NCI-H226 (cell line): ENCODE results near the gene DOC2A.

Source experiments
- DNase-seq: peaks from one replicate; pipeline ENCODE4 v3.0.0-alpha.2; 2015

Gene DOC2A

DNA sequence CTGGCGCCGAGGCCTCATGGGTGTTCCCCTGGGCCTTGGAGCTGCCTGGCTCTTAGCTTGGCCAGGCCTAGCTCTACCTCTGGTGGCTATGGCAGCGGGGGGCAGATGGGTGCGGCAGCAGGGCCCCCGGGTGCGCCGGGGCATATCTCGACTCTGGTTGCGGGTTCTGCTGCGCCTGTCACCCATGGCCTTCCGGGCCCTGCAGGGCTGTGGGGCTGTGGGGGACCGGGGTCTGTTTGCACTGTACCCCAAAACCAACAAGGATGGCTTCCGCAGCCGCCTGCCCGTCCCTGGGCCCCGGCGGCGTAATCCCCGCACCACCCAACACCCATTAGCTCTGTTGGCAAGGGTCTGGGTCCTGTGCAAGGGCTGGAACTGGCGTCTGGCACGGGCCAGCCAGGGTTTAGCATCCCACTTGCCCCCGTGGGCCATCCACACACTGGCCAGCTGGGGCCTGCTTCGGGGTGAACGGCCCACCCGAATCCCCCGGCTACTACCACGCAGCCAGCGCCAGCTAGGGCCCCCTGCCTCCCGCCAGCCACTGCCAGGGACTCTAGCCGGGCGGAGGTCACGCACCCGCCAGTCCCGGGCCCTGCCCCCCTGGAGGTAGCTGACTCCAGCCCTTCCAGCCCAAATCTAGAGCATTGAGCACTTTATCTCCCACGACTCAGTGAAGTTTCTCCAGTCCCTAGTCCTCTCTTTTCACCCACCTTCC is 23.3 kb downstream of the DOC2A start:
- DNase-seq = no peak

DNA sequence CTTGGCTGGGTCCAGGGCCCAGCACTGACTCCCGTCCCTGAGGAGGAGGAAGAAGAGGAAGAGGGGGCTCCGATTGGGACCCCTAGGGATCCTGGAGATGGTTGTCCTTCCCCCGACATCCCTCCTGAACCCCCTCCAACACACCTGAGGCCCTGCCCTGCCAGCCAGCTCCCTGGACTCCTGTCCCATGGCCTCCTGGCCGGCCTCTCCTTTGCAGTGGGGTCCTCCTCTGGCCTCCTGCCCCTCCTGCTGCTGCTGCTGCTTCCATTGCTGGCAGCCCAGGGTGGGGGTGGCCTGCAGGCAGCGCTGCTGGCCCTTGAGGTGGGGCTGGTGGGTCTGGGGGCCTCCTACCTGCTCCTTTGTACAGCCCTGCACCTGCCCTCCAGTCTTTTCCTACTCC is 23.9 kb downstream of the DOC2A start:
- DNase-seq = no peak

DNA sequence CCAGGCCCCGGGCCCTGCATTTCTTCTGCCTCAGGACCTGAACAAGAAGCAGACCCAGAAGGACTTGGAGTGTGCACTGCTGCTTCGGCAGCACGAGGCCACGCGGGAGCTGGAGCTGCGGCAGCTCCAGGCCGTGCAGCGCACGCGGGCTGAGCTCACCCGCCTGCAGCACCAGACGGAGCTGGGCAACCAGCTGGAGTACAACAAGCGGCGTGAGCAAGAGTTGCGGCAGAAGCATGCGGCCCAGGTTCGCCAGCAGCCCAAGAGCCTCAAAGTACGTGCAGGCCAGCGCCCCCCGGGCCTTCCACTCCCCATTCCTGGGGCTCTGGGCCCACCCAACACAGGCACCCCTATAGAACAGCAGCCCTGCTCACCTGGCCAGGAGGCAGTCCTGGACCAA is 24.6 kb downstream of the DOC2A start:
- DNase-seq = no peak

DNA sequence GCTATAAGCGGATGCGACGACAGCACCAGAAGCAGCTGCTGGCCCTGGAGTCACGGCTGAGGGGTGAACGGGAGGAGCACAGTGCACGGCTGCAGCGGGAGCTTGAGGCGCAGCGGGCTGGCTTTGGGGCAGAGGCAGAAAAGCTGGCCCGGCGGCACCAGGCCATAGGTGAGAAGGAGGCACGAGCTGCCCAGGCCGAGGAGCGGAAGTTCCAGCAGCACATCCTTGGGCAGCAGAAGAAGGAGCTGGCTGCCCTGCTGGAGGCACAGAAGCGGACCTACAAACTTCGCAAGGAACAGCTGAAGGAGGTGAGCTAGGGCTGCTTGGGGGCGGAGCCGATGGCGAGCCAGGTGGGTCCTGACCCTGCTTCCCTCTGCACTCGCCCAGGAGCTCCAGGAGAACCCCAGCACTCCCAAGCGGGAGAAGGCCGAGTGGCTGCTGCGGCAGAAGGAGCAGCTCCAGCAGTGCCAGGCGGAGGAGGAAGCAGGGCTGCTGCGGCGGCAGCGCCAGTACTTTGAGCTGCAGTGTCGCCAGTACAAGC is 25.5 kb downstream of the DOC2A start:
- DNase-seq = no peak

DNA sequence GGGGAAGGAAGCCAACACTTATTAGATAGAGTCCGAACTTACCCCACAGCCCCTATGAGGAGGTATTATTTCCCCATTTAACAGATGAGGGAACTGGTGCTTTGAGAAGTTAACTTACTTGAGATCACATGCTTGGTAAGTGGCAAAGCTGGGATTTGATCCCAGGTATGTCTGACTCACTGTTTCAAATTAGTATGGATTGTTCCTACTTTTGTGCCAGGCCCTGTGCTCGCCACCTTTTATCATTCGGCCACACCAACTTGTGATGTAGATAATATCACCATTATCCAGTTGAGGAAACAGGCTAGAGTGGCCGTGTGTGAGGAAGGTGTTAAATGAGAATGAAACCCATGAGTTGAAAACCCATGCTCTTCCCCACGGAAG is 26.1 kb downstream of the DOC2A start:
- no peak for DNase-seq

DNA sequence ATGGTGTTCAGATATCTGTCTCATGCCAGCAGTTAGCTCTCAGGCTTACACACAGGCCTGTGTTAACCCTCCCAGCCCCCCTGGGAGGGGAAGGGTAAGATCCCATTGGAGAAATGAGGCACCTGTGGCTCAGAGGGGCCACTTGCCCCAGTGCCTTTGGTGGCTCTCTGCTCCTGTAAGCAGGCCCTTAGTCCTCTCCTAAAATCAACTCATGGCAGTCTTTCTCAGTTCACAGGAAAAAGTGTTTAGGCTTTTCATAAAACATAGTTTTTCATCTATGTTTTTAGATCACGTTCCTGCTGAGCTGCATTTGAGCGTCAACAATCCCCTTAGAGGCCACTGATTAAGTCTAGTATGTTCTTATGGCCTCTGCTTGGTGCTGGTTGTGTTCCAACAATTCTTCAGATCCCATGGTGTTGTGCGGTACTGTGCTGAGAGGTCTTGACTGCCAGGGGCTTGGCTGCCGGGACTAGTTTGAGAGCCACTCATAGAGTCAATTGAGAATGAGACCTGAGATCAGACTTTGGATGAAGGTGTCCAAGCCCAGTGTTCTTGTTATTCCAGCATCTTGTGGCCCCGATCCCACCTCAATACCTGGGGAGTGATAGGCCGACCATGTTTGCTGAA is 26.6 kb downstream of the DOC2A start:
- DNase-seq = no peak

DNA sequence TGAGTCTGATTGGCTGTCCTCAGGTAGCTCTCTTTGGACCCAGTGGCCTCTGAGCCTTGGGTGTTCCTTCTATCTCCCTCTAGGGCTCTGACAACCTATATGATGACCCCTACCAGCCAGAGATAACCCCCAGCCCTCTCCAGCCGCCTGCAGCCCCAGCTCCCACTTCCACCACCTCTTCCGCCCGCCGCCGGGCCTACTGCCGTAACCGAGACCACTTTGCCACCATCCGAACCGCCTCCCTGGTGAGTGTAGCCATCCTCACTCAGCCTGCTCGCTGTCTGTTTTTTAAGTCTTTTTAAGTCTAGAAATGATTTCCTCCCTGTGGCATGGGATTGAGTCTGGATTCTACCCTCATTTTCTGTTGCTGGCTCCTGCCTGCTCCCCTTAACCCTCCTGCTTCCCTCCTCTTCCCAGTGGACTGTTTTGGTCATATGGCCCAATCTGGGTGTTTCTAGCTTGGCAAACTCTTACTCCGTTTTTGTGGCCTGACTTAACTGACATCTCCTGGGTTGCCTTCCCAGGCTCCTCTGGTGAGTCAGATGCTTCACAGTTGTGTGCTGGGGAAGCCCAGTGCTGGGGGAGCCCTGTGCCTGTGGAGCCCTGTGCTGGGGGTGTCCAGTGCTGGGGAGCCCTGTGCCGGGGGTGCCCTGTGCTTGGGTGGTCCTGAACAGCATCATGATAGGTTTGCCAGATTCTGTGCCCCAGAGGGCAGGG is 27.2 kb downstream of the DOC2A start:
- no peak for DNase-seq

DNA sequence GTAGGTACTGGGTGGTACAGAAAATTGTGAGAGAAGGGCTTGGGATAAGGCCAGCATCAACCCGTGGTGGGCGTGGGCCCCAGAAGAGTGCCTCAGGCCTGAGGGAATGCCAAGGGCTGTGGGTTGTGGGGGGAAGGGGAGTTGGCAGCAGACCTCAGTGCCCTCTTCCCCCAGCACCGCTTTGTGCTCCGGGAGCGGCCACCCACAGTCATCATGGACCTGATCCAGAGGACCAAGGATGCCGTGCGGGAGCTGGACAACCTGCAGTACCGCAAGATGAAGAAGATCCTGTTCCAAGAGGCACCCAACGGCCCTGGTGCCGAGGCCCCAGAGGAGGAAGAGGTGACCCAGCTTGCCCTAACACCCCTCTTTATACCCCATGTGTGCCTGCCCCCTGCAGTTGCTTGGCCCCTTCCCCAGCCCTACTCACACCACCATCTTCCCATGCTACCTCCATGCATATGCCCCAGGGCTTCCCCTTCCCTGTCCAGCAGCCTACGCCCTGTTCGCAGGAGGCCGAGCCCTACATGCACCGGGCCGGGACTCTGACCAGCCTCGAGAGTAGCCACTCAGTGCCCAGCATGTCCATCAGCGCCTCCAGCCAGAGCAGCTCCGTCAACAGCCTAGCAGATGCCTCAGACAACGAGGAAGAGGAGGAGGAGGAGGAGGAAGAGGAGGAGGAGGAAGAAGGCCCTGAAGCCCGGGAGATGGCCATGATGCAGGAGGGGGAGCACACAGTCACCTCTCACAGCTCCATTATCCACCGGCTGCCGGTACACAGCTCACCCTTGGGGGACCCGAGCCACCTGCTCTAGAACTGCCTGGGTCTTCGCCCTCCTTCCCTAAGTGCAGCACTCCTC is 28.0 kb downstream of the DOC2A start:
- DNase-seq = no peak

DNA sequence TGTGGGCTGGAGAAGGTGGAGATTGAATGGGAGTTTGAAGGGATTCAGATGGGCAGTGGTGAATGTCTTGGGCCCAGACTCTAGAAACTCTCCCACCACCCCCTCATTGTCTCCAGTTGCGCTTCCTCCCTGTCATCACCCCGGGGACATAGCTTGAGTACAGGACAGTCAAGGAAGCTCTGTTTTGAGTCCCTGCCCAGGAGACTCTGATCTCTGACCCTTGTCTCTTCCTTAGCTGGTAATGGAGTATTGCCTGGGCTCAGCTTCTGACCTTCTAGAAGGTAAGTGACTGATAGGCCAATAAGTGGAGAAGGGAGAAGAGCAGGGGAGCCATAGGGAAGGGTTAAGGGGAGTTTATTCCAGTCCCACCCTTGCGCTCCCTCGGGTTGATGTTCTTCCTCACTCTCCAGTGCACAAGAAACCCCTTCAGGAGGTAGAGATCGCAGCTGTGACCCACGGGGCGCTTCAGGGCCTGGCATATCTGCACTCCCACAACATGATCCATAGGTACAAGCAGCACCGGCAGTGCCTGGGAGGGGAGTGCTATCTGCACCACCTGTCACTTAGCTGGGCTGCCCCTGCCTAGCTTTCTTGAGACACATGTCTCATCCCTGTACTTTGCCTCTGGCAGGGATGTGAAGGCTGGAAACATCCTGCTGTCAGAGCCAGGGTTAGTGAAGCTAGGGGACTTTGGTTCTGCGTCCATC is 32.1 kb downstream of the DOC2A start:
- DNase-seq = no peak

DNA sequence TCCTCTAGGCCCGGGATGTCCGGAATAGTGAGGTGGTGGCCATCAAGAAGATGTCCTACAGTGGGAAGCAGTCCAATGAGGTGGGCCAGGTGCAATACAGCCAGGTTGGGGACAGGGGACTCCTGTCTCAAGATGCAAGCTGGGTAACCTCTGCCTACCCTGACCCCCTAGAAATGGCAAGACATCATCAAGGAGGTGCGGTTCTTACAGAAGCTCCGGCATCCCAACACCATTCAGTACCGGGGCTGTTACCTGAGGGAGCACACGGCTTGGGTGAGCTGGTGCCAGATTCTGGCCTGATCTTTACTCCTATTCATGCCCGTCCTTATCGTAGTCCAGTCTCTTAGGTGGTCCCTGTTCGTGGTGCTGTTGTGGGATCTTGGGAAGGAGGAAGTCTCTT is 32.7 kb downstream of the DOC2A start:
- no peak for DNase-seq

DNA sequence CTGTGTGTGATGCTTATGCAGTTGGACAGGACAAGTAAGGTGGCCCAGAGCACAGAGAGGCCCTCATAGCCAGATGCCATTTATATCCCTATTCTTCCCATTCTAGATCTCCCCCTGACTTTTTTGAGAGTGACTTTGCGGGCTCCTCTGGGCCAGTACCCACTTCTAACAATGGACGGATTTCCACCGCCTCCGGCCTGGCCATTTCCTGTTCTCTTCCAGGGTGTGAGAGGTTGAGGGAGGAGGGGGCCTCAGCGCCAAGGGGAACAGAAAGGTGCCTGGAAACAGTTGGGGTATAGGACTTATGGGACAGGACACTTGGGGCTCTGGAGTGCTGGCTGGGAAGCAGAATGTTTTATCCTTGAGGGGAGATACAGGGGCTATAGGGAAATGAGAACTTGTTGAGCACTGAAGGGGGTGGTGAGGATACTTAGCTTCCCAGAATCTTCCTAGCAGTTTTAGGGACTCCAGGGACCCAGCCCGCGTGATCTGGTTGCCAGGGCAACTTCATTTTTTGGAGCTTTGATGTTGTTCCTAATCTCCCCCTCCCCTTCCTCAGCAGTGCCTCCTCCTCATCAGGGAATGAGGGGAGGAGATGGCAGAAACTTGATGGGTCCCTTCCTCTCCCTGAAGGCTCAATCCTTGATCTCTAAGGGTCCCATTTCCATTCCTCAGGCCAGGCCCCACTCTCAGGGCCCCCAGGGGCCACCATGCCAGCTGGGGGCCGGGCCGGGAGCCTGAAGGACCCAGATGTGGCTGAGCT is 33.6 kb downstream of the DOC2A start:
- no peak for DNase-seq

DNA sequence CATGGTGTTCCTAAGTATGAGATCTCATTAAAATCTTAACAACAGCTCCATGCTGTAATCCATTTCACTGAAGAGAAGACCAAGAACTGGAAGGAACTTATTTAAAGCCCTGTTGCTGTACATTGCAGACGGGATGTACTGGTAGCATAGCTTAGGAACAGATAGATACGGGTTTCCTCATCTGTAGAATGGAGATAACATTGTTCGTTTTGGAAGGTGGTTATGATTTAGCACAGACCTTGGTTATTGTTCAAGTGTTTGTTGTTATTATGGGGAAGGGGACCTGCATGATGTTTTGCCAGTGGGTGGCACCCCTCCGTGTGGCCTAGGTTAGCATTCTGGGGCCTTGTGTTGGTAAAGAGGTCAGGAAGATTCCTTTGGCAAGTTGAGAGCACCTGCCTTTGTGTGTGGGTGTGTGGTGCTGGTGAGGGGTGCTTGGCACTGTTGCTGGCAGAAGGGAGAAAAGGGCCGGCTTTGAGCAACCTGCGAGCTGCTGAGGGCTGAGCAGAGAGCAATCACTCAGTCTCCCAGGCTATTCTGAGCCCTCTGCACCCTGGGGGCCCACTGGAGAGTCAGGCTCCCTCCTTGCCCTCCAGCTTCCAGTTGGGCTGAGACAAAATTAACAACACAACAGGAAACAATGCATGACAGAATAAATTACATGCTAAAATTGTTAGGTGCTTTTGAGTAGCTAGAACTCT is 34.9 kb downstream of the DOC2A start:
- DNase-seq = no peak

DNA sequence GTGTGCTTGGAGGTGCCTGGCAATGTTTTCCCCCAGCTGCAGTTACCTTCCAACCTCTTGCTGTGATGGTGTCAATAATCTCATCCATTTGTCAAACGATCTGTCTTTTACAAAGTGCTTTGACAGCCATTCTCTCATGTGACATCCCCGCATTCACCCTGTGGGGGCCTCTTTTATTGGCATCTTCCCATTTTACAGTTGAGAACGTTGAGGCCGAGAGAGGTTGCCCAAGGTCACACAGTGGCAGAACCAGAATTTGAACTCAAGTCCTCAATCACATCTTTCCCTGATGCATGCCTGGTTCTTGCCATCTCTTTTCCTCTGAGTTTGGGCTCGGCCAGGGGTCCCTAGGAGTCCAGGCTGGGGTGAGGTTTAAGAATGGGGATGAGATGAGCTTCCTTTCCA is 35.7 kb downstream of the DOC2A start:
- no peak for DNase-seq

DNA sequence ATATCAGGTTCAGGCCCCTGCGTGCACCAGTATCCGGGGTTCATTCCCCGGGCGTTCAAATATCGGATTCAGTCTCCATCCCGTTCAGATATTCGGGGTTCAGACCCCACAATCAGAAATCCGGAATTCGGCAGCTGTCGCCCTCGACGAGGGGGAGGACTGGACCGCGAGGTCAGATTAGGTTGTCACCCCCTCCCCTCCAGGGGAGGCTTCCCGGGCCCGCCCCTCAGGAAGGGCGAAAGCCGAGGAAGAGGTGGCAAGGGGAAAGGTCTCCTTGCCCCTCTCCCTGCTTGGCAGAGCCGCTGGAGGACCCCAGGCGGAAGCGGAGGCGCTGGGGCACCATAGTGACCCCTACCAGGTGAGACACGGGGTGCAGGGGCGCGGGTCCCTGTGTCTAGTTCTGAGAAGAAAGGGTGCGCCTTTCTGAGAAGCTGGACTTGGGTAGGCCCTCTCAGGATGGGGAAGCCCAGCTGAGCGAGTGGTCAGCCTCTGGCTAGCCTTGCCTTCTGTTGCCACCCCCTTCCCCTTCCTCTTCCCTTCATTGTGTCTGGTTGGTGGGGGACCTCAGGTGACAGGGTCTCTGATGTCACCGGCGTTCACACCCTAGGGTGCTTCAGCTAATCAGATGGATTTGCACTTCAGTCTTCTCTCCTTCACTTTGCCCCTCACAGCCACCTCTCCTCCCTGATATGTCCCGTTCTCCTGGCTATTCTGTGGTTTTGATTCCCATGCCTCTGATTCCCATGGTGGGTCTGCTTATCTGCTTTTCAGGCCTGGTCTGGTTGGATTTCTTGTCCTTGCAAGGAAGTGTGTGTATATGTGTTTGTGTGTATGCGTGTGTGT is 36.3 kb downstream of the DOC2A start:
- DNase-seq = no peak

DNA sequence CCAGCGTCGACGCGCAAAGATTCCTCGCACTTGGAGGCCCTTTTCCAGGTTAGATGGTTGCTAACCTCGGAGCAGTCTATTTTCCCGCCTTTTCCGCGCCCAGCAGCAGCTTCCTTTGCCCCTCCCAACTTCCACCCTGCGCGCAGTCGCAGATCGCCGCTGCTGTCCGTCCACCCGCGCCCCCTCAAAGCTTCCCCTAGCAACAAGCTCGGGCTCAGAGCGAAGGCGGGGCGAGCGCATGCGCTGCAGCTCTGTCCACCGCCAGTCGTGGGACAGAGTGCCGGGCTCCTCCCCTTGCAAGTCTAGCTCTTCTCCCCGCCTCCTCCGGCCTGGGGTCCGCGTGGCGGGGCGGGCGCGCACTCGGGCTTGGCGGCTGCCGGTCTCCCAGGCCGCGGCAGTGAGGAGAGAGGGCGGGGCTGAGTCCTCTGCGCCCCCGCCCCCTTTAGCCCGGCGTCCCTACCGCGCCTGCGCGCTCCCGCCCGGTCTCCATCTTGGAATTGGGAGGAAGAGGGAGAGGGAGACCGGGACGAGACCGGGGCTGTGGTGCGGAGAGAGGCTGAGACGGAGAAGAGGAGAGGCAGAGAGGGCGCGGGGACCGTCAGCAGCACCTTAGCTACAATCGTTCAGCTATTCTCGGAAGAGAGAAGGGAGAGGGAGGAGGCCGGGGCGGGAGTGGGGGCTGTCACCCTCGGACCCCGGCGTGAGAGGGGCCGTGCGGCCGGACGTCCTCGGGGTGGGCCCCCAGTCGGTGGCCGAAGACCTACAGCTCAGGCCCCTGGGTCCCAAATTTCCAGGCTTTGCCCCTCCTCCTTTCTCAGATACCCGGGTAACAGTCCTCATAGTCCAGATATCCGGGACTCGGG is 37.2 kb downstream of the DOC2A start, which contains the start of gene TAOK2:
TSS of gene TAOK2 (plus strand) at position 485 of the 863 bp plus-strand sequence. CDS start 3,905 bp downstream, outside the sequence.
- DNase-seq = peak; percentile 96

DNA sequence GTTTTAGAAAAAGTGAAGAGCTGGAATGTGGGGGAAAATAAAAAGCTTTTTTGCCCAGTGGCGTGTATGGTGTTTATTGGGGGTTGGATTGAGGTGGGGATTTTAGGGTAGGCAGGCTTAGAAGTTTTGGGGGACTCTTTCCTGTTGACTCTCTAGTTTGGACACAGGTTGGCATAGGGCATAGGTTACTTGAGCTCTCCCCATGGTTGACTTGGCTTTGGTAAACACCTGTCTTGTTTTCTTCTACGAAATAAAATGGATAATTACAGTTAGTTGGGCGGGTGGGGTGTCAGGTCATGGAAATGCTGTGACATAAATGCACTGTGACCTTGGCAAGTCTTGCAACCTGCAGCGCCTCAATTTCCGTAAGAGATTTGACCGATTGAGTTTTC is 37.8 kb downstream of the DOC2A start:
- DNase-seq = no peak

DNA sequence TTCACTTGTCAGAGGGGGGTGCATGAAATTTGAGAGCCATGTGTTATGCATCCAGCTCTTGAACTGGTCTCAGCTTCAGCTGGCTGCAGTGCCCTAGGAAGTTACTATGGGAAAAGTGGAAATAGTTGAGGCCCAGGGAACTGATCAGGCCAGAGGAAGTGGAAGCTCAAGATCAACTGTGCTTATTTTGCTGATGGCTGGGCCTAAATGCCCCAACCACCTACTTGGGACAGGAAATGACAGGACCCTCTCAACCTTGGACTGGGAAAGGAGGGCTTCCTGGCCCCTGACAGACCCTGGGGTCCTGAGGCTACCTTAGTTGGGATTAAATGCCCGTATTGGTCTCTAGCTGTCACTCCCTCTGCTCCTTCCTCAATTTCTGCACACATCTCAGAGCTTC is 38.3 kb downstream of the DOC2A start:
- no peak for DNase-seq

DNA sequence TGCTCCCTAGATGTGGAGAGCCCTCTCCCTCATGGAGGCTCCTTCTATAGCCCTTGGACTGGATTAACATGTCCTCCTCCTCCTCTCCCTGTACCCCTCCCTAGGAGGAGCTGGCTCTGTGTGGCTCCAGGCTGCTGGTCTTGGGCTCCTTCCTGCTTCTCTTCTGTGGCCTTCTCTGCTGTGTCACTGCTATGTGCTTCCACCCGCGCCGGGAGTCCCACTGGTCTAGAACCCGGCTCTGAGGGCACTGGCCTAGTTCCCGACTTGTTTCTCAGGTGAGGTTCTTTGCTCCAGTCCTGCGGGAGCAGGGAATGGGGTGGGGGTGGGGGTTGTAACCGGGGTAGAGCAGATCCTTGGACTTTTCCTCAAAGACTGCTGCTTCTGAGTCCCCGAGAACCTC is 39.5 kb downstream of the DOC2A start:
- DNase-seq = no peak

DNA sequence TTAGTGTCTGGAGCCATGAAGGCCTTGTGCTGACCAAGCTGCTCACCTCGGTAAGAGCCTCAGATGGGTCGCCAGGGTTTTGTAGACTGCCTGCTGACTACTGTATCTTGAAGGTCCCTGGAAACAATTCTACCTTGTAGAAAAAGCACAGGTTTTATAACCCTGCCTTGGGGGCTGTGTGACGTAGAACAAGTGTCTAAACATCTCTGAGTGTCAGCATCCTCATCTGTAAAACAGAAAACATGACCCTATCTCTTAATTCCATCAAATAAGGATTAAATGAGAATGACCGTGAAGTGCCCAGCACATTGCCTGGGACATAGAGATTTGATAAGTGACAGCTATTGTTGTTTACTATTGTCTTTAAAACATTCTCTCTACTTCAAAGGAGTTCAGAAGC is 42.6 kb downstream of the DOC2A start:
- no peak for DNase-seq
